Osteoblast (primary cell): Measurements from ENCODE around the gene KLHL18. TPM values are rescaled to one million over a fixed set of nuclear protein-coding genes. Genes with fewer than 3 reads are reported as not detected.

ENCODE experiments used
- DNase-seq: peaks from one replicate; pipeline ENCODE4 v3.0.0; 2011; ENCODE audit warnings: low spot score, mixed read lengths; ENCODE audit not compliant: insufficient read length; ENCODE audit errors: missing footprints
- H2AFZ ChIP-seq: 2 replicates; pipeline ENCODE4 v1.6.0; 2011; ENCODE audit warnings: mild to moderate bottlenecking, low read length
- H3K27ac ChIP-seq: 2 replicates; pipeline ENCODE4 v1.5.1; 2011; ENCODE audit warnings: mild to moderate bottlenecking, low read depth, low read length, moderate library complexity
- H3K27me3 ChIP-seq: 2 replicates; pipeline ENCODE4 v1.6.0; 2012; ENCODE audit warnings: mild to moderate bottlenecking, control low read depth, inconsistent platforms, low read length, moderate library complexity; ENCODE audit not compliant: insufficient read depth
- H3K36me3 ChIP-seq: 2 replicates; pipeline ENCODE4 v1.5.1; 2011; ENCODE audit warnings: mild to moderate bottlenecking, low read length, control low read depth, moderate library complexity; ENCODE audit not compliant: insufficient read depth
- H3K4me1 ChIP-seq: 2 replicates; pipeline ENCODE4 v1.5.1; 2011; ENCODE audit warnings: mild to moderate bottlenecking, low read length, control low read depth, moderate library complexity; ENCODE audit not compliant: insufficient read depth
- H3K4me2 ChIP-seq: 2 replicates; pipeline ENCODE4 v1.6.0; 2011; ENCODE audit warnings: mild to moderate bottlenecking, low read length; ENCODE audit not compliant: insufficient read depth
- H3K4me3 ChIP-seq: fragments of 200-600 bp; sonication (generic); 3 replicates; pipeline ENCODE4 v1.5.1; 2012; ENCODE audit warnings: mild to moderate bottlenecking, low read length, inconsistent platforms; ENCODE audit not compliant: insufficient read depth
- H3K79me2 ChIP-seq: 2 replicates; pipeline ENCODE4 v1.6.0; 2012; ENCODE audit warnings: mild to moderate bottlenecking, low read length, control low read depth, inconsistent platforms; ENCODE audit not compliant: insufficient read depth
- H3K9me3 ChIP-seq: 2 replicates; pipeline ENCODE4 v1.5.1; 2011; ENCODE audit warnings: low read depth, low read length, control low read depth
- H4K20me1 ChIP-seq: 2 replicates; pipeline ENCODE4 v1.6.0; 2012; ENCODE audit warnings: mild to moderate bottlenecking, low read length, control low read depth; ENCODE audit not compliant: insufficient read depth
- small RNA-seq: library from RNA; depleted of rRNA; stranded (forward); fragments of <200 nt; gene quantifications from one replicate; pipeline ENCODE3, GENCODE V24; 2012
- total RNA-seq: library from RNA; depleted of rRNA; stranded (reverse); fragments of >200 nt; gene quantifications from 2 replicates; pipeline ENCODE4 v1.2.3, GENCODE V29; 2012
- TF ChIP-seq, protein P1 (sequence below): IDR thresholded peaks from 2 replicates; pipeline ENCODE4 v1.5.1; 2011; ENCODE audit warnings: mild to moderate bottlenecking, low read depth, low read length, moderate library complexity; ENCODE audit errors: extremely low read depth

The KLHL18 gene
- total RNA-seq, 1 donor, result 21.4 TPM

- H2AFZ ChIP-seq, result no peak overlapping the region
These were observed 110.2 kb downstream of the KLHL18 start for GRCh38 chr3:47392933-47393332.

GRCh38 chr3:47394140-47394870 lies 111.6 kb downstream of the KLHL18 start:
- Histone ChIP-seq H3K27ac (peak overlapping the region; percentile 47), H3K4me2 (peak overlapping the region; percentile 30), H3K36me3 (peaks cover 15% of the 10 kb centered on the region), H3K9me3 (no peaks in the 10 kb centered on the region), H3K79me2 (peaks cover 94% of the 10 kb centered on the region), H3K4me1 (peaks cover 17% of the 10 kb centered on the region), H4K20me1 (peaks cover 60% of the 10 kb centered on the region), H3K4me3 (peak overlapping the region; percentile 2), H2AFZ (no peak overlapping the region), H3K27me3 (no peaks in the 10 kb centered on the region)
- TF ChIP-seq, protein P1, sequence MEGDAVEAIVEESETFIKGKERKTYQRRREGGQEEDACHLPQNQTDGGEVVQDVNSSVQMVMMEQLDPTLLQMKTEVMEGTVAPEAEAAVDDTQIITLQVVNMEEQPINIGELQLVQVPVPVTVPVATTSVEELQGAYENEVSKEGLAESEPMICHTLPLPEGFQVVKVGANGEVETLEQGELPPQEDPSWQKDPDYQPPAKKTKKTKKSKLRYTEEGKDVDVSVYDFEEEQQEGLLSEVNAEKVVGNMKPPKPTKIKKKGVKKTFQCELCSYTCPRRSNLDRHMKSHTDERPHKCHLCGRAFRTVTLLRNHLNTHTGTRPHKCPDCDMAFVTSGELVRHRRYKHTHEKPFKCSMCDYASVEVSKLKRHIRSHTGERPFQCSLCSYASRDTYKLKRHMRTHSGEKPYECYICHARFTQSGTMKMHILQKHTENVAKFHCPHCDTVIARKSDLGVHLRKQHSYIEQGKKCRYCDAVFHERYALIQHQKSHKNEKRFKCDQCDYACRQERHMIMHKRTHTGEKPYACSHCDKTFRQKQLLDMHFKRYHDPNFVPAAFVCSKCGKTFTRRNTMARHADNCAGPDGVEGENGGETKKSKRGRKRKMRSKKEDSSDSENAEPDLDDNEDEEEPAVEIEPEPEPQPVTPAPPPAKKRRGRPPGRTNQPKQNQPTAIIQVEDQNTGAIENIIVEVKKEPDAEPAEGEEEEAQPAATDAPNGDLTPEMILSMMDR, result no peak
- DNase-seq, result no peak

More at GRCh38 chr3:47392933-47393332, 110.2 kb downstream of the KLHL18 start:
- Histone ChIP-seq H3K4me1 (peaks cover 17% of the 10 kb centered on the region), H4K20me1 (peaks cover 63% of the 10 kb centered on the region), H3K9me3 (no peaks in the 10 kb centered on the region), H3K79me2 (peaks cover 95% of the 10 kb centered on the region), H3K27me3 (no peaks in the 10 kb centered on the region), H3K36me3 (peaks cover 22% of the 10 kb centered on the region), H3K4me3 (no peak overlapping the region), H3K4me2 (no peak overlapping the region), H3K27ac (no peak overlapping the region)
- DNase-seq, result no peak
- TF ChIP-seq, protein P1, result no peak

GRCh38 chr3:47394881-47395280 lies 112.1 kb downstream of the KLHL18 start:
- TF ChIP-seq, protein P1, result no peak
- peaks cover 22% of the 10 kb centered on the region for H3K4me1 ChIP-seq
- H3K4me2 ChIP-seq, result no peak overlapping the region
- H3K27me3 ChIP-seq, result no peaks in the 10 kb centered on the region
- peaks cover 96% of the 10 kb centered on the region for H3K79me2 ChIP-seq
- no peak overlapping the region for H3K4me3 ChIP-seq
- H4K20me1 ChIP-seq, result peaks cover 60% of the 10 kb centered on the region
- no peak for DNase-seq
- peaks cover 15% of the 10 kb centered on the region for H3K36me3 ChIP-seq
- no peak overlapping the region for H2AFZ ChIP-seq
- H3K27ac ChIP-seq, result peak overlapping the region; percentile 47
- no peaks in the 10 kb centered on the region for H3K9me3 ChIP-seq

Small RNA genes within 50 kb of the gene (small RNA-seq; reads per million reads assigned to genes)
- 0.89 reads per million, percentile 20 among the genes with 10 or more reads in this experiment for gene SNORD13P3

Other genes starting within 250 kb of the KLHL18 start
- gene SETD2, start 118.8 kb upstream of the KLHL18 start, total RNA-seq, result 37.1 and 39.8 TPM in 2 replicates
- gene KIF9, start 145 bp upstream of the KLHL18 start, total RNA-seq, result 3.5 and 5.1 TPM in 2 replicates
- 22.4 and 30.0 TPM in 2 replicates for gene PTPN23, start 98.1 kb downstream of the KLHL18 start, total RNA-seq
- gene SCAP, start 193.0 kb downstream of the KLHL18 start, total RNA-seq, result 70.1 and 81.4 TPM in 2 replicates
- gene ELP6, start 230.8 kb downstream of the KLHL18 start, total RNA-seq, result 23.5 and 27.4 TPM in 2 replicates